HG03354 (cell line): ENCODE data around the gene IL36RN.
"Not testable (repeated sequence)": the region's sequence is repeated elsewhere in the genome, so short reads cannot be mapped to it uniquely, and the experiment has no call there.

Source experiments
- ATAC-seq: cut with Tn5 transposase; IDR thresholded peaks from one replicate; pipeline ENCODE4 v1.9.1; 2021; ENCODE audit warnings: mild to moderate bottlenecking; ENCODE audit not compliant: unreplicated experiment, poor library complexity, severe bottlenecking

IL36RN gene

DNA sequence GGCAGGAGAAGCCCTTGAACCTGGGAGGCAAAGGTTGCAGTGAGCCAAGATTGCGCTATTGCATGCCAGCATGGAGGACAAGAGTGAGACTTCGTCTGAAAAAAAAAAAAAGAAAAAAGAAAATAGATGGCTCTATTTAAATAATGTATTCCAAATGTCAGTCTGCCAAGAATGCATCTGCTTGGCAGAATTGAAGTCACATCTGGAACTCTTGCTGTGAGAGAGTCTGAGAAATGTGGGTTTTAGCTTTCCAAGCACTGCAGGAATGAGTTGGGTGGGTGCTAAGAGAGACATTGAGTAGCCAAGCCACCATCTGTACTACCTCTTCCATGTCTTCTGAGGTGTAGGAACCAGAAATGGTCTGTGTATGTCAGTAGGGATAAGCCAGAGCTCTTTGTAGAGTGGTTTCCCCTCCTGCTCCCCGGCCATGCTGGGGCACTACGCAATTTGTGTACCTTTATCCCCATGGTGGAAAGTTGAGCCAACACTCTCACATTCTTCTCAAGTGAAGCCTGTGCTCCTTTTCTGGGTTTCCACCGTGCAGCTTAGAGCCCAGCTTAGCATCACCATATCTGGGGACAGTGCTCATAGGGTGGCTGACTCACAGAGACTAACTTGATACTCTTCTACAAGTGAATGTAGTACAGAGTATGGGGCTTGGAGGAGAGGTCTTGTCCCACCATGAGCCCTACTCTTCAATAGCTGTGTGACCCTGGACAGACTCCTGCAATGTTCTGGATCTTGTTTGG is 34.0 kb downstream of the IL36RN start:
- no peak for ATAC-seq

DNA sequence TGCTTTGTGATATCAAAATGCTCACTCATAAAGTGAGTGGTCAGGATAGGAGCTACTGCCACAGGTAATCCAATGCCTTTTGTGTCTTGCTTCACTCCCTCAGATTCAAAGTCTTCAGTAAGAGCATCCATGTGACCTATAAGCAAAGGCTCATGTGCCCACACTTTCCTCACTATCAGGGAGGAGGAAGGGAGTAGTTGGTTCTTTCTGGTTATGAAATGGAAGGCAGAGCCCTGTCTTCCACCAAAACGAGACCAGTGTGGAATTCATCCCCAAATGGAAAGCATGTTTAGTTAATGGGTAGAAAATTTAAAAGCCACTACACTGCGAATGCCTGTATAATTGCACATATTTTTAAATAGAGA is 34.6 kb downstream of the IL36RN start:
- ATAC-seq = no peak

DNA sequence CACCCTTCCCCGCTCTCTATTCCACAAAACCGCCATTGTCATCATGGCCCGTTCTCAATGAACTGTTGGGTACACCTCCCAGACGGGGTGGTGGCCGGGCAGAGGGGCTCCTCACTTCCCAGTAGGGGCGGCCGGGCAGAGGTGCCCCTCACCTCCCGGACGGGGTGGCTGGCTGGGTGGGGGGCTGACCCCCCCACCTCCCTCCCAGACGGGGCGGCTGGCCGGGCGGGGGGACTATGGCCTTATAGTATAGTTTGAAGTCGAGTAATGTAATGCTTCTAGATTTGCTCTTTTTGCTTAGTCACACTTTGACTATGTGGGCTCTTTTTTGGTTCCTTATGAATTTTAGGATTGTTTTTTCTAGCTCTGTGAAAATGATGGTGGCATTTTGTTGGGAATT is 37.3 kb downstream of the IL36RN start:
- not testable (repeated sequence) for ATAC-seq

DNA sequence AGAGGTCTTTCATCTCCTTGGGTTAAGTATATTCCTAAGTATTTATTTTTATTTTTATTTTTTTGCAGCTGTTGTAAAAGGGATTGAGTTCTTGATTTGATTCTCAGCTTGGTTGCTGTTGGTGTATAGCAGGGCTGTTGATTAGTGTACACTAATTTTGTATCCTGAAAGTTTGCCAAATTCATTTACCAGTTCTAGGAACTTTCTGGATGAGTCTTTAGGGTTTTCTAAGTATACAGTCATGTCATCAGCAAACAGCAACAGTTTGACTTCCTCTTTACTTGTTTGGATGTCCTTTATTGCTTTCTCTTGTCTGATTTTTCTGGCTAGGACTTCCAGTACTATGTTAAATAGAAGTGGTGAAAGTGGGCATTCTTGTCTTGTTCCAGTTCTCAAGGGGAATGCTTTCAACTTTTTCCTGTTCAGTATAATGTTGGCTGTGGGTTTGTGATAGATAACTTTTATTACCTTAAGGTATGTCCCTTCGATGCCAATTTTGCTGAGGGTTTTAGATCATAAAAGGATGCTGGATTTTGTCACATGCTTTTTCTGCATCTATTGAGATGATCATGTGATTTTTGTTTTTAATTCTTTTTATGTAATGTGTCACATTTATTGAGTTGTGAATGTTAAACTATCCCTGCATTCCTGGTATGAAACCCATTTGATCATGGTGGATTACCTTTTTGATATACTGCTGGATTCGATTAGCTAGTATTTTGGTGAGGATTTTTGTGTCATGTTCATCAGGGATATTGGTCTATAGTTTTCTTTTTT is 38.0 kb downstream of the IL36RN start:
- ATAC-seq = not testable (repeated sequence)

GRCh38 chr2:113098041-113098440 is 39.0 kb downstream of the IL36RN start:
- ATAC-seq = no peak

DNA sequence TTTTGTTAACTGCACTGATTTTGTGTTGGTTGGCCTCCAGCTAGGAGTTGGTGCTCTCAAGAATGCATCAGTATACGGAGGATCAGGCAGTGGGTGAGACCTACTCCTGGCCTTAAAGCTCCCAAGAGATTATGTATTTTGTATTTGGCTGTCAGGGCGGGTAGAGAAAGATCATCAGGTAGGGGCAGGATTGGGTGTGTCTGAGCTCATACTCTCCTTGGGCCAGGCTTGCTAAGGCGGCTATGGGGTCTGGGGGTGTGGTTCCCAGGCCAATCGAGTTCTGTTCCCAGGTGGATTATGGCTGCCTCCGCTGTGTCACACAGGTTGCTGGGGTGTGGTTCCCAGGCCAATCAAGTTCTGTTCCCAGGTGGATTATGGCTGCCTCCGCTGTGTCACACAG is 39.5 kb downstream of the IL36RN start:
- ATAC-seq = no peak

GRCh38 chr2:113102133-113102532 is 43.1 kb downstream of the IL36RN start:
- ATAC-seq = no peak

DNA sequence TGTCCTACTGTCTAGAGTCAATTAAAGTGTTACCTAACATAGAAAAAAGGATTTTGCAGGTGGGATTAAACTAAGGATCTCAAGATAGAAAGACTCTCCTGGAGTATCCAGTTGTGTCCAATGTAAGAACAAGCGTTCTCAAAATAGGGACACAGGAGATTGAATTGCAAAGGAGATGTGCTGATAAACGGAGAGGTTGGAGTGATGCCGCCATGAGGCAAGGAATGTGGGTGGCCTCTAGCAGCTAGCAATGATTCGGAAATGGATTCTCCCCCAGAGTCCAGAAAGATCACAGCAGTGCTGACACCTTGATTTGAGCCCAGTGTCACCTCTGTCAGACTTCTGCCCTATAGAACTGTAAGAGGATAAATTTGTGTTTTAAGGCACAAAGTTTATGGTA is 44.3 kb downstream of the IL36RN start:
- ATAC-seq = no peak

GRCh38 chr2:113104054-113104611 is 45.1 kb downstream of the IL36RN start:
- ATAC-seq = no peak

DNA sequence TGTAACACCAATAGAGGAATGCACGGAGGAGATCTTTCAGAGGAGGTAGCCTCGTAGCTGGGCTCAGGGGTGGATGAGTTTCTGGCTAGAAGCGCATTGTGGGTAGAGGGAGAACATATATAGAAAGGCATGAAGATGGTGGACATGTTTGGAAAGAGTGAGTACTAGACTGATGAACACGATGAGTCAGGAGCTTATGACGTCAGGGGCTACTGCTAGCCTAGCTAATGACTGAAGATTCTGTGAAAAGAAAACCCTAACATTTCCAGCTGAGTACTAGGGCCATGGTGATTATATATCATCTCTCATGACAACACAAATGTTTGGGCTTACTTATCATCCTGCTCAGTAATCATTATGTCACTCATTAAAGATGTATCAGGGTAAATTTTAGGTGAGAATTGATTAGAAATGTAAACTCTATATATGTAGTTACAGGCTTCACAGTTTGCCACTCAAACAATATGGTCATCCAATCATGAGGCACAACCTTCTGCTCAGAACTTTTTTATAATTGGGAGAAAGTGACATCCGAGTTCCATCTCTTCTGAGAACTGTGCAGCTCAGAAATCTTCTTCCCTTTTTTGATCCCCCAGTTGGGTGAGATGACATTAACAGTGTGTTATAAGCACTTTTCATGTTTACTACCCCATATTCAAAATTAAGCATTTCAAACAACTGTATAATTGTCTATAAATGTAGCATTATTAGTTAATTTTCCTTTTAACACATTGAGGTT is 46.2 kb downstream of the IL36RN start:
- no peak for ATAC-seq

DNA sequence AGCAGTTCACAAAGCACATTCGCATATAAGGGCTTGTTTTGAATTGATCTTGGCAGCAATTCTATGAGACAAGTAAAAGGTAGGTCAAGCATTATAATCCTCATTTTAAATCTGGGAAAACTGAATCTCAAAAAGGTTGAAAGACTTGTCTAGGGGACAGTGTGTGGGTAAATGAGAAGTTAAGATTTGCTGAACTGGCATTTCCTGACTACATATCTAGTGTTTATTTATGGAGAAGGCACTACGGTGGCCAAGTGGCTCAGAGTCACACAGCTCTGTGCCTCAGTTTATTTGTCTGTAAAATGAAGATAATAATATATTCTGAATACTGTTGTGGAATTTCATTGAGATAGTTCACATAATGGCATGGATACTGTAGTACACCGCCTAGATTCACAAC is 52.1 kb downstream of the IL36RN start:
- ATAC-seq = no peak

DNA sequence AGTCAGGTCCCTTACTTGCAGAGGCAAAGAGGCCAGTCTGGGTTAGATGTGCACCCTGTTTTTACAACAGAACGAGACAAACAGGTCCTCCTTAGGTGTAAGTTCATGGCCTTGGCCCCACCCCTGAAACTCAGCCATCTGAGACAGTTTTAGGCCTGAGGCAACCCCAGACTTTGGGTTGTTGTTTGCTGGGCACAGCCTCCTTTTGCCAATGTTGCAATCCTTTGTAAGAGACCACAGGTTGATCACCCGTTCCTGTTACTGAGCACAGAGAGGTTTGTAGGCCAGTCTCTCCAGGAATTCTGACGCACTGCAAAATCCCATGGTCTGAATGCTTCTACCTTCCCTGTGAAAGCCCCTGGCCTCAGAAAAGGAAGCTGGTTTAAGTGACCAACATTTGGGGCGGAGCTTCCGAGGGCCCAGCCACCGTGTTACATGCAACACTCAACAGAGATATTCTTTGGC is 52.9 kb downstream of the IL36RN start:
- no peak for ATAC-seq

GRCh38 chr2:113112441-113112840 is 53.4 kb downstream of the IL36RN start:
- no peak for ATAC-seq

DNA sequence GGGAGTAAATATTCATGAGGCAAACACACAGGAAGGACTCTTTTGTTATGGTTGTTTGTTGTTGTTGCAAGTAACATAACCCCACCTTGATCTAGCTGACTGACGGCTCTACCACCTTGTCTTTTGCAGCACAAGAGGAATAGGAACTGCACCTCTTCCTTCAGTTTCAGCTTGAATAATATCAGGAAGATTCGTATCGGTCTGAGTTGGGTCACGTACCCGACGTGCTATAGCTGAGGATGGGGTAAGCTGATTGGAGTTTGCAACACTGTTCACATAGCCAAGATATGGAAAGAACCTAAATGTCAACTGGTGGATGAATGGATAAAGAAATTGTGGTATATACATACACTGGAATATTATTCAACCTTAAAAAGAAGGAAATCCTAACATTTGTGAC is 53.9 kb downstream of the IL36RN start:
- ATAC-seq = no peak

DNA sequence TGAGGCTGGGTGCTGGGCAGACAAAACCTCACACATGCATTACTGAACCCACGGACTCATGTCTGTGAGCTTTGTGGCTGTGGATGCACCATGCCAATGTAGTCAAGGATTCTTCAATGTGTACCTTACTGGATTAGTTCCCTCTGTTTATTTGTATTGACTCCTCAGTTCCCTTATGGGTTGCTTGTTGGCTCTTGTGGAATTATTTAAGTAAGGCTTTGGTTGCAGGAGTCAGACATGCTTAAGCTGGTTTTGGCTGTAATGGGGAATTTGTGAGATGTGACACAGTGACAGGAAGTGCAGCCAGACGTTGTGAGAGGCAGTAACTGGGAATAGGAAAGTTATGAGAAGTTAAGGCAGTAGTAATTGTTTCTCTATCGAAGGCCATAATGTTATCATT is 54.8 kb downstream of the IL36RN start:
- ATAC-seq = no peak
